Caco-2 (cell line): Measurements from ENCODE around the gene RNF7. TPM values are rescaled to one million over a fixed set of nuclear protein-coding genes. Genes with fewer than 3 reads are reported as not detected.

Experiments used
- BruUV-seq: library from RNA; stranded (reverse); fragments of 400-500 nt; replicated peaks from 2 replicates; lab custom pipeline; 2021; lab: Mats Ljungman, UMichigan
- CTCF ChIA-PET: fragments of 300-600 bp; sonication (Branson Sonifier 250); formaldehyde crosslinking; loops from one replicate; lab custom pipeline; 2022; ENCODE audit warnings: antibody characterized with exemption; lab: Charles Lee
- POLR2A ChIA-PET: fragments of 300-600 bp; sonication (Branson Sonifier 250); formaldehyde crosslinking; loops from one replicate; lab custom pipeline; 2022; ENCODE audit warnings: antibody characterized with exemption; lab: Charles Lee
- DNase-seq, 2 experiments: peaks; one replicate each; pipeline versions ENCODE4 v3.0.0 to v3.0.0-alpha.2; 2020 to 2022
- H3K27me3 ChIP-seq: replicated peaks from 2 replicates; pipeline ENCODE4 v1.6.0; 2011; ENCODE audit warnings: low read length; ENCODE audit not compliant: control insufficient read depth, insufficient read depth
- H3K36me3 ChIP-seq: 2 replicates; pipeline ENCODE4 v1.5.1; 2011; ENCODE audit warnings: low read length; ENCODE audit not compliant: control insufficient read depth, insufficient read depth
- H3K4me1 ChIP-seq: fragments of 250-450 bp; sonication (Bioruptor Pico); 2 replicates; pipeline ENCODE4 v1.5.1; 2020; ENCODE audit warnings: mild to moderate bottlenecking
- H3K4me3 ChIP-seq: 2 replicates; pipeline ENCODE4 v1.5.1; 2011; ENCODE audit warnings: low read depth, mild to moderate bottlenecking, control low read depth, low read length
- H3K9me3 ChIP-seq: fragments of 250-450 bp; sonication (Bioruptor Pico); 2 replicates; pipeline ENCODE4 v1.5.1; 2020; ENCODE audit warnings: mild to moderate bottlenecking, moderate library complexity
- H3K27ac Mint-ChIP-seq: one replicate; pipeline ENCODE4 v1.8.0; 2022; ENCODE audit warnings: mixed read lengths; ENCODE audit not compliant: unreplicated experiment
- H3K27me3 Mint-ChIP-seq: one replicate; pipeline ENCODE4 v1.8.0; 2022; ENCODE audit warnings: mixed read lengths; ENCODE audit not compliant: insufficient read depth, unreplicated experiment
- H3K36me3 Mint-ChIP-seq: one replicate; pipeline ENCODE4 v1.8.0; 2022; ENCODE audit warnings: mild to moderate bottlenecking, mixed read lengths; ENCODE audit not compliant: insufficient read depth, unreplicated experiment
- H3K4me1 Mint-ChIP-seq: one replicate; pipeline ENCODE4 v1.8.0; 2022; ENCODE audit warnings: low read depth, mixed read lengths; ENCODE audit not compliant: unreplicated experiment
- H3K4me3 Mint-ChIP-seq: one replicate; pipeline ENCODE4 v1.8.0; 2022; ENCODE audit warnings: mild to moderate bottlenecking, moderate library complexity, mixed read lengths; ENCODE audit not compliant: unreplicated experiment
- H3K9me3 Mint-ChIP-seq: one replicate; pipeline ENCODE4 v1.8.0; 2022; ENCODE audit warnings: mixed read lengths; ENCODE audit not compliant: unreplicated experiment
- intact Hi-C: fragments of 100-400 bp; cut with micrococcal nuclease; formaldehyde crosslinking; loops from one replicate; pipeline ENCODE4 v1.10.0; 2022; ENCODE audit not compliant: unreplicated experiment
- total RNA-seq: library from RNA; stranded (reverse); gene quantifications from 2 replicates; pipeline ENCODE4 v1.2.3, GENCODE V29; 2022
- TF ChIP-seq, protein P1 (sequence below), 2 experiments: fragments of 200-600 bp in 1 of 2; IDR thresholded peaks; 1 replicate in 1 of 2; 2 replicates in 1 of 2; pipeline versions ENCODE4 v1.5.1 to v1.8.0; 2011 to 2022; ENCODE audit warnings: antibody characterized with exemption in 1 of 2, control low read depth in 1 of 2, inconsistent platforms in 1 of 2, low read depth in 1 of 2, low read length in 1 of 2, mild to moderate bottlenecking in 1 of 2, moderate library complexity in 1 of 2; ENCODE audit not compliant: insufficient read depth in 1 of 2, severe bottlenecking in 1 of 2, unreplicated experiment in 1 of 2

Gene RNF7
- total RNA-seq, 1 experiment from 2014 or later = 96.3 TPM

DNA sequence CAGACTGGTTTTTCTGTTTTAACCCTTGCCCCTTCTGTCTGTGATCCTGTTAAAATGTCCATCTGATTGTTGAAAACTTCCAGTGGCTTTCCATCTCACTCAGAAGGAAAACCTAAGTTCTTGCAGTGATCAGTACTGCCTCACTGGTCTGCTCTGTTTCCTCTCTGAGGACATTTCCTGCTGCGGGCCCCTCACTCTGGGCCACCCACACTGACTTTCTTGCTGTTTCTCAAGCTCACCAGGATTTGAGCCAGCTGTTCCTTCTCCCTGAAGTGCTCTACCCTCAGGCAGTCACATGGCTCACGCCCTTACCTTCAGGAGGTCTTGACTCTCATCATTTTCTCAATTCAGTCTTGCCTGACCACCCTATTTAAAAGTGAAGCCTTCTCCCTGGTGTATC is 26.9 kb downstream of the RNF7 start:
- no peak overlapping the region for H3K27ac Mint-ChIP-seq
- Histone ChIP-seq H3K36me3 (no peaks in the 10 kb centered on the region), H3K4me3 (no peak overlapping the region), H3K4me1 (no peaks in the 10 kb centered on the region; the same call in 1 of the 2 replicates), H3K9me3 (no peaks in the 10 kb centered on the region), H3K27me3 (no peaks in the 10 kb centered on the region)
- no TSS peak for BruUV-seq
- CTCF ChIA-PET = no interaction called here
- H3K4me3 Mint-ChIP-seq = no peak overlapping the region
- no peaks in the 10 kb centered on the region for H3K9me3 Mint-ChIP-seq
- H3K4me1 Mint-ChIP-seq = no peaks in the 10 kb centered on the region
- peaks cover 2% of the 10 kb centered on the region for H3K27me3 Mint-ChIP-seq
- POLR2A ChIA-PET = no interaction called here
- H3K36me3 Mint-ChIP-seq = no peaks in the 10 kb centered on the region
- intact Hi-C loops = no loop called here
- TF ChIP-seq, protein P1, sequence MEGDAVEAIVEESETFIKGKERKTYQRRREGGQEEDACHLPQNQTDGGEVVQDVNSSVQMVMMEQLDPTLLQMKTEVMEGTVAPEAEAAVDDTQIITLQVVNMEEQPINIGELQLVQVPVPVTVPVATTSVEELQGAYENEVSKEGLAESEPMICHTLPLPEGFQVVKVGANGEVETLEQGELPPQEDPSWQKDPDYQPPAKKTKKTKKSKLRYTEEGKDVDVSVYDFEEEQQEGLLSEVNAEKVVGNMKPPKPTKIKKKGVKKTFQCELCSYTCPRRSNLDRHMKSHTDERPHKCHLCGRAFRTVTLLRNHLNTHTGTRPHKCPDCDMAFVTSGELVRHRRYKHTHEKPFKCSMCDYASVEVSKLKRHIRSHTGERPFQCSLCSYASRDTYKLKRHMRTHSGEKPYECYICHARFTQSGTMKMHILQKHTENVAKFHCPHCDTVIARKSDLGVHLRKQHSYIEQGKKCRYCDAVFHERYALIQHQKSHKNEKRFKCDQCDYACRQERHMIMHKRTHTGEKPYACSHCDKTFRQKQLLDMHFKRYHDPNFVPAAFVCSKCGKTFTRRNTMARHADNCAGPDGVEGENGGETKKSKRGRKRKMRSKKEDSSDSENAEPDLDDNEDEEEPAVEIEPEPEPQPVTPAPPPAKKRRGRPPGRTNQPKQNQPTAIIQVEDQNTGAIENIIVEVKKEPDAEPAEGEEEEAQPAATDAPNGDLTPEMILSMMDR (IDR thresholded peaks at IDR 0.05; ENCODE audit: insufficient read depth in 1 of 2, low read depth in 1 of 2, low read length in 1 of 2, severe bottlenecking in 1 of 2, unreplicated experiment in 1 of 2) = no peak
- DNase-seq = no peak

DNA sequence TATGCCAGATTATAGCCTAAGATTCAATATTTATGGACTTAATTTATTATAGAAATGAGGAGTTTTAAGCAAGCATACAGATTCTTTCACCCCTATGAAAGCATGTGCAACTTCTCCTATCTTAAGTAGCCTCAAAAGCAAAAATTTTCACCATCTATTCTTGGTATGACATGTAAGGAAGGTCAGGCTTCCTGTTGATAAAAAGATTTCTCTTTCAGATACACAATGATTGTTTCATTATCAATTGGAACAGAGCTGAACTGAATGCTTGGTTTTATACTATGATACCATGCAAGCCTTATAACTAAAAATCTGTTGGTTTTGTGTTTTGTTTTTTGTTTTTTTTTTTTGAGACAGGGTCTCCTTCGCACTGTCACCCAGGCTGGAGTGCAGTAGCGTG is 29.0 kb downstream of the RNF7 start:
- no peaks in the 10 kb centered on the region for H3K4me1 Mint-ChIP-seq
- no peak overlapping the region for H3K4me3 ChIP-seq
- ChIA-PET CTCF (no interaction called here), POLR2A (no interaction called here)
- H3K9me3 Mint-ChIP-seq = no peaks in the 10 kb centered on the region
- peaks cover 2% of the 10 kb centered on the region for H3K27me3 Mint-ChIP-seq
- H3K4me3 Mint-ChIP-seq = no peak overlapping the region
- no peaks in the 10 kb centered on the region for H3K27me3 ChIP-seq
- no peaks in the 10 kb centered on the region for H3K36me3 ChIP-seq
- H3K4me1 ChIP-seq = no peaks in the 10 kb centered on the region; the same call in 1 of the 2 replicates
- no peaks in the 10 kb centered on the region for H3K36me3 Mint-ChIP-seq
- no TSS peak for BruUV-seq
- DNase-seq = no peak
- H3K9me3 ChIP-seq = no peaks in the 10 kb centered on the region
- TF ChIP-seq, protein P1 (IDR thresholded peaks at IDR 0.05; ENCODE audit: insufficient read depth in 1 of 2, low read depth in 1 of 2, low read length in 1 of 2, severe bottlenecking in 1 of 2, unreplicated experiment in 1 of 2) = no peak
- H3K27ac Mint-ChIP-seq = no peak overlapping the region
- intact Hi-C loops = no loop called here

DNA sequence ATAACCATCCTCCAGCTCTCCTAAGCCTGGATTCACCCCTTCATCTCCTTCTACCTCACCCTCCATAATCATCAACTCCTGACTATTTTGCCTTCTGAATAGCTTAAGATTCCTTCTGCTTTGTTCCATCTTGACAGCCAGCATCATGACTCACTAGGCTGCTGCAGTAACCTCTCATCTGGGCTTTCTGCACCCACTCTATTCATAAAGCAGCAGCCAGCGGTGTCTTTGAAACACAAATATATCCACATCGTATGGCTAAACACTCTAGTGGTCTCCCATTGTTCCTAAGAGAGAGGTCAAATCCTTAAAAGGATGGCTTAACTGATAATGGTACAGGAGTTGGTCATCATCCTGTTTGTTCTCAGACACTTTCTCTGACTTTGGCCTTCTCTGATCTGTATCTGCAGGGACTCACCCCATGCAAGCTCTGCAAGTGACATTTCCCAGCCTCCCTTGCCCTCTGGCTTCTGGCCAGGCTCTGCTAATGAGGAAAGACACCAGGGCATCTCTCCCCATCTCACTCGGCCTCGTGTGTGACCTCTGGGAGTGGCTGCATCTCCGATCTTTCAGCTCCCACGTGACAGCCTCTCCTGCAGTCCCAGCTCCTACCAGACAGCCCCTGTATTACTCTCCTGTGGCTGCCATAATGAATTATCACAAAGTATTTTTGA is 31.3 kb downstream of the RNF7 start:
- no peak overlapping the region for H3K27ac Mint-ChIP-seq
- ChIA-PET POLR2A (no interaction called here), CTCF (no interaction called here)
- TF ChIP-seq, protein P1 (IDR thresholded peaks at IDR 0.05; ENCODE audit: insufficient read depth in 1 of 2, low read depth in 1 of 2, low read length in 1 of 2, severe bottlenecking in 1 of 2, unreplicated experiment in 1 of 2) = no peak
- H3K4me1 Mint-ChIP-seq = no peaks in the 10 kb centered on the region
- H3K9me3 Mint-ChIP-seq = no peaks in the 10 kb centered on the region
- H3K4me3 ChIP-seq = no peak overlapping the region
- no peaks in the 10 kb centered on the region for H3K27me3 ChIP-seq
- H3K4me3 Mint-ChIP-seq = no peak overlapping the region
- H3K36me3 ChIP-seq = no peaks in the 10 kb centered on the region
- no peaks in the 10 kb centered on the region for H3K36me3 Mint-ChIP-seq
- no peaks in the 10 kb centered on the region for H3K9me3 ChIP-seq
- intact Hi-C loops = no loop called here
- BruUV-seq = no TSS peak
- no peak for DNase-seq
- H3K27me3 Mint-ChIP-seq = peaks cover 2% of the 10 kb centered on the region
- H3K4me1 ChIP-seq = no peaks in the 10 kb centered on the region
